Neutrophil (primary cell): ENCODE data around the gene CLTC.
A peak's percentile ranks its signal among the peaks of the same experiment; 100 is the strongest.

Source experiments
- H3K27ac ChIP-seq: fragments of 200-600 bp; sonication (generic); 2 replicates; pipeline ENCODE4 v1.5.1; 2016; ENCODE audit warnings: mild to moderate bottlenecking, moderate library complexity
- H3K27me3 ChIP-seq: fragments of 200-600 bp; sonication (generic); 2 replicates; pipeline ENCODE4 v1.6.0; 2016; ENCODE audit warnings: mild to moderate bottlenecking
- H3K36me3 ChIP-seq: fragments of 200-600 bp; sonication (generic); 2 replicates; pipeline ENCODE4 v1.5.1; 2017
- H3K4me1 ChIP-seq, 2 experiments: fragments of 200-600 bp in 1 of 2; sonication (generic) in 1 of 2; 1 replicate in 1 of 2; 2 replicates in 1 of 2; pipeline versions ENCODE4 v1.5.1 to v1.6.1; 2013 to 2016; ENCODE audit warnings: low read depth in 1 of 2, low read length in 1 of 2, mild to moderate bottlenecking in 1 of 2, moderate library complexity in 1 of 2; ENCODE audit not compliant: control insufficient read depth in 1 of 2, insufficient read depth in 1 of 2
- H3K4me3 ChIP-seq, 2 experiments: fragments of 200-600 bp in 1 of 2; sonication (generic) in 1 of 2; 1 replicate in 1 of 2; 2 replicates in 1 of 2; pipeline ENCODE4 v1.5.1; 2013 to 2016; ENCODE audit warnings: low read depth in 1 of 2, low read length in 1 of 2, mild to moderate bottlenecking in 1 of 2, moderate library complexity in 1 of 2
- H3K9me3 ChIP-seq: fragments of 200-600 bp; sonication (generic); 2 replicates; pipeline ENCODE4 v1.5.1; 2016
- CTCF ChIP-seq: fragments of 200-600 bp; sonication (generic); IDR thresholded peaks from 2 replicates; pipeline ENCODE4 v1.5.1; 2016; ENCODE audit warnings: antibody characterized with exemption

The CLTC gene

GRCh38 chr17:59607817-59608403, 11.8 kb upstream of the CLTC start:
- Histone ChIP-seq H3K27ac (no peak overlapping the region), H3K36me3 (peaks cover 56% of the 10 kb centered on the region), H3K27me3 (no peaks in the 10 kb centered on the region), H3K9me3 (no peaks in the 10 kb centered on the region), H3K4me1 (no peaks in the 10 kb centered on the region), H3K4me3 (no peak overlapping the region)
- peak; percentile 28 for TF ChIP-seq CTCF

- Histone ChIP-seq H3K27ac (no peak overlapping the region), H3K4me3 (no peak overlapping the region), H3K27me3 (no peaks in the 10 kb centered on the region), H3K4me1 (no peaks in the 10 kb centered on the region), H3K36me3 (peaks cover 27% of the 10 kb centered on the region), H3K9me3 (no peaks in the 10 kb centered on the region)
- no peak for TF ChIP-seq CTCF
Measured at GRCh38 chr17:59611503-59611902, 8.2 kb upstream of the CLTC start.

- H3K4me1 ChIP-seq: peaks cover 18 to 20% of the 10 kb centered on the region in 2 experiments
- no peak for TF ChIP-seq CTCF
- no peak overlapping the region for H3K27ac ChIP-seq
Measured at GRCh38 chr17:59616253-59616920, 3.3 kb upstream of the CLTC start.

GRCh38 chr17:59617156-59617732, 2.5 kb upstream of the CLTC start:
- H3K36me3 ChIP-seq: no peaks in the 10 kb centered on the region
- H3K27ac ChIP-seq: no peak overlapping the region
- H3K4me1 ChIP-seq: peaks cover 26 to 29% of the 10 kb centered on the region in 2 experiments
- H3K27me3 ChIP-seq: no peaks in the 10 kb centered on the region
- no peak for TF ChIP-seq CTCF
- H3K9me3 ChIP-seq: no peaks in the 10 kb centered on the region
- no peak overlapping the region for H3K4me3 ChIP-seq

More at GRCh38 chr17:59616253-59616920, 3.3 kb upstream of the CLTC start:
- H3K36me3 ChIP-seq: peaks cover 2% of the 10 kb centered on the region
- H3K9me3 ChIP-seq: no peaks in the 10 kb centered on the region
- no peak overlapping the region for H3K4me3 ChIP-seq
- no peaks in the 10 kb centered on the region for H3K27me3 ChIP-seq

- Histone ChIP-seq H3K4me1 (peaks cover 42 to 46% of the 10 kb centered on the region in 2 experiments), H3K36me3 (no peaks in the 10 kb centered on the region), H3K27ac (peak overlapping the region; percentile 93), H3K27me3 (no peaks in the 10 kb centered on the region), H3K4me3 (peak overlapping the region; percentile 86 to 94), H3K9me3 (no peaks in the 10 kb centered on the region)
- peak; percentile 17 for TF ChIP-seq CTCF
Measured at GRCh38 chr17:59619035-59619297, 729 bp upstream of the CLTC start.
